GM23248 (cell line): Measurements from ENCODE around the gene KDM4D. TPM values are rescaled to one million over a fixed set of nuclear protein-coding genes. Genes with fewer than 3 reads are reported as not detected.

ENCODE experiments used
- DNase-seq: peaks from one replicate; pipeline ENCODE4 v3.0.0-alpha.2; 2015
- H2AFZ ChIP-seq: fragments of 200-600 bp; sonication (generic); 2 replicates; pipeline ENCODE4 v1.6.1; 2016; ENCODE audit warnings: antibody characterized with exemption
- H3F3A ChIP-seq: fragments of 200-600 bp; sonication (generic); 2 replicates; pipeline ENCODE4 v1.6.1; 2016; ENCODE audit warnings: mild to moderate bottlenecking, antibody characterized with exemption, mixed run types; ENCODE audit not compliant: insufficient read depth
- H3K27ac ChIP-seq: fragments of 200-600 bp; sonication (generic); 2 replicates; pipeline ENCODE4 v1.5.1; 2016; ENCODE audit warnings: mild to moderate bottlenecking
- H3K27me3 ChIP-seq: fragments of 200-600 bp; sonication (generic); replicated peaks from 2 replicates; pipeline ENCODE4 v1.6.1; 2016; ENCODE audit warnings: mild to moderate bottlenecking; ENCODE audit not compliant: insufficient read depth
- H3K36me3 ChIP-seq: fragments of 200-600 bp; sonication (generic); 2 replicates; pipeline ENCODE4 v1.6.1; 2016; ENCODE audit warnings: low read depth, mild to moderate bottlenecking
- H3K4me1 ChIP-seq: fragments of 200-600 bp; sonication (generic); 2 replicates; pipeline ENCODE4 v1.6.1; 2016; ENCODE audit warnings: mild to moderate bottlenecking; ENCODE audit not compliant: insufficient read depth
- H3K4me2 ChIP-seq: fragments of 200-600 bp; sonication (generic); one replicate; pipeline ENCODE4 v1.6.1; 2016; ENCODE audit warnings: mild to moderate bottlenecking; ENCODE audit not compliant: unreplicated experiment
- H3K4me3 ChIP-seq: fragments of 200-600 bp; sonication (generic); 2 replicates; pipeline ENCODE4 v1.5.1; 2016; ENCODE audit warnings: mild to moderate bottlenecking
- H3K79me2 ChIP-seq: fragments of 200-600 bp; sonication (generic); 2 replicates; pipeline ENCODE4 v1.6.1; 2016; ENCODE audit warnings: mild to moderate bottlenecking; ENCODE audit not compliant: insufficient read depth
- H3K9ac ChIP-seq: fragments of 200-600 bp; sonication (generic); 2 replicates; pipeline ENCODE4 v1.6.1; 2016; ENCODE audit warnings: mild to moderate bottlenecking
- H3K9me2 ChIP-seq: fragments of 200-600 bp; sonication (generic); 2 replicates; pipeline ENCODE4 v1.6.1; 2016; ENCODE audit warnings: mixed run types, mild to moderate bottlenecking, moderate library complexity; ENCODE audit not compliant: insufficient read depth
- H3K9me3 ChIP-seq: fragments of 200-600 bp; sonication (generic); one replicate; pipeline ENCODE4 v1.6.1; 2017; ENCODE audit warnings: low read depth
- H4K20me1 ChIP-seq: fragments of 200-600 bp; sonication (generic); 2 replicates; pipeline ENCODE4 v1.6.0; 2016; ENCODE audit not compliant: insufficient read depth
- EZH2 ChIP-seq: fragments of 200-600 bp; sonication (generic); IDR thresholded peaks from 2 replicates; pipeline ENCODE4 v1.6.1; 2018; ENCODE audit warnings: antibody characterized with exemption, mild to moderate bottlenecking; ENCODE audit not compliant: insufficient read depth, poor library complexity, severe bottlenecking
- EZH2phosphoT487 ChIP-seq: fragments of 200-600 bp; sonication (generic); IDR thresholded peaks from 2 replicates; pipeline ENCODE4 v1.6.1; 2018; ENCODE audit warnings: antibody characterized with exemption, moderate library complexity, mild to moderate bottlenecking, low read depth; ENCODE audit not compliant: insufficient read depth
- WGBS, 2 experiments: methylation state at CpG; one replicate each; pipeline ENCODE4 v1.1.6; 2015 to 2017; ENCODE audit warnings: low lambda C conversion rate in 2 of 2, low coverage in 1 of 2; ENCODE audit errors: missing lambda C conversion rate in 2 of 2; 5-methylcytosine and 5-hydroxymethylcytosine counted together
- in situ Hi-C: fragments of 300-500 bp; cut with MboI; formaldehyde crosslinking; loops from 2 replicates; pipeline ENCODE4 v1.15.0; 2020
- polyA plus RNA-seq: library from polyadenylated mRNA; unstranded; fragments of >200 nt; fragmentation: Nextera tagmentation; extraction: Ambion mirVana; gene quantifications from 2 replicates; pipeline ENCODE4 v1.2.1, GENCODE V29; 2016
- total RNA-seq: library from RNA; depleted of rRNA; stranded (reverse); fragments of >200 nt; shearing (Covaris generic); gene quantifications from 2 replicates; pipeline ENCODE4 v1.2.3, GENCODE V29; 2014

The KDM4D gene
- total and polyA plus RNA-seq, 2 experiments from 2014 or later, result 0.43 to 0.45 TPM

DNA sequence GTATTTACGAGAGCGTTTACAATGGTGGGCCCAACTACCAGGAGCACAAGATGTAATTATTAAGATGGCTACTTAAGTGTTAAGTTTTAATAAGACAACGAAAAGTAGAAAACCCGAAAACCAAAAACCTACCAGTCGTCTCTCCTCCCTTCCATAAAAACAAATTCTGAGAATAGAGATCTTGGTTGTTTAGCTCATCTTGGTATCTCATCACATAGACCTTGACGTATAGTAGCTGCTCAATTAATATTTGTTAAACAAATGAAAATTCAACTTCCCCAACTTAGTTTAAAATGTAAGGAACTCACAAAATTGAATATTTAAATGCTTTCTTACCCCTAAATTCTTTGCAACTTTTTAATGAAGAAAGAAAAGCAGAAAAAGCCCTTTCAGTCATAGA lies 669 bp downstream of the KDM4D start:
- peak overlapping the region; percentile 99 for H2AFZ ChIP-seq
- 39 to 40% methylated on average over 6 of the region's 6 CpGs for WGBS, 2 experiments

DNA sequence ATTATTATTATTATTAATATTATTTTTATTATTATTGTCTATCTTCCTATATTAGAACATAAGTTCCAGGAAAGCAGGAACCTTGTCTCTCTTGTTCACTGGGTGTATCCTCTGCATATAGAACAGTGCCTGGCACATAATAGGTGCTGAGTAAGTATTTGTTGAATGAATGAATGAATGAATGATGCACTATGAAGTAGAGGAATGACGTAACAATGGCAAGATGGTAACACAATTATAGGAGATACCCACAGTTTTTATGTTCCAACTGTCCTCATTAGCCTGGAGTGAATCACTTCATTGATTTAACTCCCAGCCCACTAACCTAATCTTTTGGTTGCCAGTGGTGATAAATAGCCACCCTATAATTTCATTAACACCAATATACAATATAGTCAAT lies 2.1 kb downstream of the KDM4D start:
- H3F3A ChIP-seq, result peaks cover 14% of the 10 kb centered on the region; the same call in 1 of the 2 replicates
- no peak for DNase-seq
- H3K79me2 ChIP-seq, result peaks cover 29% of the 10 kb centered on the region
- H3K4me2 ChIP-seq, result no peak overlapping the region
- peaks cover 7% of the 10 kb centered on the region for H3K4me1 ChIP-seq
- no peak overlapping the region for H2AFZ ChIP-seq
- H3K27me3 ChIP-seq, result no peaks in the 10 kb centered on the region
- no peaks in the 10 kb centered on the region for H3K9me2 ChIP-seq
- no peak for TF ChIP-seq EZH2phosphoT487
- TF ChIP-seq EZH2, result no peak
- no peak overlapping the region for H3K27ac ChIP-seq
- 94 to 95% methylated on average over 1 of the region's 1 CpG for WGBS, 2 experiments
- no peaks in the 10 kb centered on the region for H4K20me1 ChIP-seq
- in situ Hi-C loops, result no loop called here
- no peak overlapping the region for H3K4me3 ChIP-seq
- H3K36me3 ChIP-seq, result peaks cover 15% of the 10 kb centered on the region
- H3K9me3 ChIP-seq, result no peaks in the 10 kb centered on the region
- no peak overlapping the region for H3K9ac ChIP-seq

More for the DNA sequence above, 669 bp downstream of the KDM4D start:
- Histone ChIP-seq H3K4me1 (peaks cover 7% of the 10 kb centered on the region), H3K27ac (peak overlapping the region; percentile 72), H3K79me2 (peaks cover 37% of the 10 kb centered on the region), H3K4me3 (peak overlapping the region; percentile 94), H3K27me3 (no peaks in the 10 kb centered on the region), H3K9me3 (no peaks in the 10 kb centered on the region), H3K9ac (peak overlapping the region; percentile 93), H3K36me3 (peaks cover 29% of the 10 kb centered on the region), H3K9me2 (no peaks in the 10 kb centered on the region), H3K4me2 (peak overlapping the region; percentile 90), H4K20me1 (no peaks in the 10 kb centered on the region), H3F3A (peaks cover 27% of the 10 kb centered on the region; the same call in 1 of the 2 replicates)
- no peak for TF ChIP-seq EZH2
- no peak for TF ChIP-seq EZH2phosphoT487
- in situ Hi-C loops, result loop anchor here (5.0 kb wide), 1 partner anchor 347 kb away; no protein-coding TSS in a partner anchor
- DNase-seq, result peak; percentile 12

DNA sequence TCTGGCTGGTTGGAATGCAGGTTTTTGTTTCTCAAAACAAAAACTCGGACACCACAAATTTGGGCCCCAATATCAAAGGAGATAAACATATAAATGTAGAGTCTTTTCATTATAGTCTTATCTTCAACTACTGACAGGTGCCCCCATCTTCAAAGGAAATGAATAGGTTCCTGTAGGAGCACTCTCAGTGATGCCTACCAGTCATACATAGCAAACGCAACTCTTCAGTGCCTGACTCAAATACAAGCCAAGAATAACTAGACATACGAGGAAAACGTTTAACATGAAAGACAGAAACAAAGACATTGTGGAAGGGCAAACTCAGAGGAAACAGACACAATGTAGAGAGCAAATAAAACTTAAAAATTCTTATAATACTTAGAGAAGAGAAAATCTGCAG lies 13.9 kb downstream of the KDM4D start:
- H3K4me1 ChIP-seq, result no peaks in the 10 kb centered on the region
- WGBS, 2 experiments, result 90 to 94% methylated on average over 4 of the region's 4 CpGs
- no peak overlapping the region for H3K4me3 ChIP-seq
- no peaks in the 10 kb centered on the region for H3K36me3 ChIP-seq
- no peak overlapping the region for H3K4me2 ChIP-seq
- H3K9me3 ChIP-seq, result no peaks in the 10 kb centered on the region
- in situ Hi-C loops, result no loop called here
- no peaks in the 10 kb centered on the region for H3F3A ChIP-seq
- no peaks in the 10 kb centered on the region for H4K20me1 ChIP-seq
- no peak overlapping the region for H2AFZ ChIP-seq
- no peak overlapping the region for H3K9ac ChIP-seq
- no peaks in the 10 kb centered on the region for H3K9me2 ChIP-seq
- no peaks in the 10 kb centered on the region for H3K27me3 ChIP-seq
- no peak overlapping the region for H3K27ac ChIP-seq
- no peak for TF ChIP-seq EZH2
- no peak for TF ChIP-seq EZH2phosphoT487
- H3K79me2 ChIP-seq, result no peaks in the 10 kb centered on the region
- no peak for DNase-seq

DNA sequence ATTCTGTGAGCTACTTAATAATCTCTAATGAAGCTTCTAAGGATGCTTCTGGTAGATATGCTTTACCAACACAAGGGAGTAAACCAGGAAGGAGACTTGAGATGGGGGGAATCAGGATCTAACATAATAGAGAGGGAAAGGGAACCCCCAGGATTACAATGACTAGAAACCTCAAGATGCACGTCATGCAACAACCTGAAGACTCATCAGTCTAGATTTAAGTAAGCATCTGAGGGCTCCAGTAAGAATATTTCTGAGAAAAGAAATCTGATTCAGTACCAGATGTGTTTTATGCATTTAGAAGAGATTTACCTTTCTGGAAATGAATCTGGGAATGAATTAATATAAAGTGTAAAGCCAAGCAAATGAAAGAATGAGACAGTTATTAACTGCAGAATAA lies 15.2 kb downstream of the KDM4D start:
- Histone ChIP-seq H3K9me3 (no peaks in the 10 kb centered on the region), H3K4me2 (no peak overlapping the region), H3F3A (no peaks in the 10 kb centered on the region), H3K9me2 (no peaks in the 10 kb centered on the region), H3K79me2 (no peaks in the 10 kb centered on the region), H3K36me3 (no peaks in the 10 kb centered on the region), H3K4me1 (no peaks in the 10 kb centered on the region), H3K4me3 (no peak overlapping the region), H4K20me1 (no peaks in the 10 kb centered on the region), H2AFZ (no peak overlapping the region), H3K27me3 (no peaks in the 10 kb centered on the region), H3K27ac (no peak overlapping the region), H3K9ac (no peak overlapping the region)
- WGBS, 2 experiments, result 85 to 90% methylated on average over 1 of the region's 1 CpG
- TF ChIP-seq EZH2phosphoT487, result no peak
- TF ChIP-seq EZH2, result no peak
- in situ Hi-C loops, result no loop called here
- DNase-seq, result no peak
